Islet precursor cell (in vitro differentiated cells): ENCODE data around the gene FOXL3.
A peak's percentile ranks its signal among the peaks of the same experiment; 100 is the strongest.

Experiments used
- DNase-seq: peaks from one replicate; pipeline ENCODE4 v3.0.0-alpha.2; 2018

The FOXL3 gene

DNA sequence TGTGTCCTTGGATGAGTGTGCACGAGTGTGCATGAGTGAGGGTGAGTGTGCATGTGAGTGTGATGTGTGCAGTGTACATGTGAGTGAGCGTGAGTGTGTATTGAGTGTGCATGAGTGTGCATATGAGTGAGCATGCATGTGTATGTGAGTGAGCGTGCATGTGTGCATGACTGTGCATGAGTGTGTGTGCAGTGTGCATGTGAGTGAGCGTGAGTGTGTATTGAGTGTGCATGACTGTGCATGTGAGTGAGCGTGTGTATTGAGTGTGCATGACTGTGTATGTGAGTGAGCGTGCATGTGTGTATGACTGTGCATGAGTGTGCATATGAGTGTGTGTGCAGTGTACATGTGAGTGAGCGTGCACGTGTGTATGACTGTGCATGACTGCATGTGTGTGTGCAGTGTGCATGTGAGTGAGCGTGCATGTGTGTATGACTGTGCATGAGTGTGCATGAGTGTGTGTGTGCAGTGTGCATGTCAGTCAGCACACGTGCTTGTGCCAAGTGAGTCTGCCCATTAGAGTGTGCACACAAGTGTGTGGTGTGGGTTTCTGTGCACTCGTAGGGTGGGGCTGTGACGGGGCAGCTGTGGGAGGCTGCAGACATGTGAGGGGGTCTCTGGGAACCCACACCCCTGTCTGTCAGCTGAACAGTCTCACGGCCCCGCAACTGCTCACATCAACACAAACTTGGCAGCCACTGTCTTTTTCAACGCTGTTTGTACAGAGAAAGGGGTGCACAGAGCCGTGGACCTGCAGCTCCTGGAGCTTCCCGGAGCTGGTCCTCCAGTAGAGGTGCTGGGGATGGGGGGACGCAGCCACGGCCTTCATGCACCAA, 14.8 kb downstream of the FOXL3 start:
- no peak for DNase-seq

DNA sequence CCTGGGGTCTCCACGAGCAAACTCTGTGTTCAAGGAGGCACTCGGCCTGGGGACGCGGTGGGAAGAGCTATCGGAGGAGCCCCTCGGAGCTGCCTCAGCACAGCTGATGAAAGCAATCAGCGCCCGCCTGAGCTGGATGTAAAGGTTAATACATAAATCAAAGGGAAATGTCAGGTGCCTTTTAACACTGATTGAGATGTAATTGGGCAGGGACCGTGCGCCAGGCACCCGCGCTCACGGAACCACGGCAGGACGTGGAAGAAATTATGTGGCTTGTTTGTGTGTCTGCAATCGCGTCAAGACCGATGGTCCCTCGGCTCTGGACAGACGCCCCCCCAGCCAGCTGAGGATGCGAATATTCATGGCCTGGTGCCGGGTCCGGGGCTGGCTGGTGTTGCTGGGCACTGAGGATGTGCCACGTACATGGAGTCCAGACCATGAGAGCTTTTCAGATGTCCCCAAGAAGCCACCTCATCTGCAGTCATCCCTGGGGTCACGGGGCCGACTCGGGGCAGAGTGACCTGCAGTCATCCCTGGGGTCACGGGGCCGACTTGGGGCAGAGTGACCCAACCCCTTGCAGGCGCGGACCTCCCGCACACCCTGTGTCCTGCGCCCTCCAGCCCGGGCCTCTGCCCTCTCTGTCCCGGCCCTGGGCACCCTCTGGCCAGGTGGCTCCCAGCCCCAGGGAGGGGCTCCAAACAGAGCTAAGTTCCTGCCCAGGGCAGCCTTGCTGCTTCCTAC, 15.6 kb downstream of the FOXL3 start:
- DNase-seq, result no peak

DNA sequence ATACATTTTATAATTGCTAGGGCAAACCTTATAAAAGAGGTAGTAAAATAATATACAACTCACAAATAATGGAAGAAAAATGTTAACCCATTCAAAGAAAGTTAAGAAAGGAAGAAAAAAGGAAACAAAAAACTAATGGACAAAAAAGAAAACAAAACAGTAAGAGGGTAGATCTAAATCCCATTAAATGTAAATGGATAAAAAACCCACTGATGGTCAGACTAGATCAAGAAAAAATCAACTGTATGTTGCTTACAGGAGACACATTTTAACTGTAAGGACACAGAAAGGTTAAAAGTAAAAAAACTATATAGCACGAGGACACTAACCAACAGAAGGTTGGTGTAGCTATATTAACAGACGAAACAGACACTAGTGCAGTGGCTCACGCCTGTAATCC, 18.0 kb downstream of the FOXL3 start:
- DNase-seq, result no peak

DNA sequence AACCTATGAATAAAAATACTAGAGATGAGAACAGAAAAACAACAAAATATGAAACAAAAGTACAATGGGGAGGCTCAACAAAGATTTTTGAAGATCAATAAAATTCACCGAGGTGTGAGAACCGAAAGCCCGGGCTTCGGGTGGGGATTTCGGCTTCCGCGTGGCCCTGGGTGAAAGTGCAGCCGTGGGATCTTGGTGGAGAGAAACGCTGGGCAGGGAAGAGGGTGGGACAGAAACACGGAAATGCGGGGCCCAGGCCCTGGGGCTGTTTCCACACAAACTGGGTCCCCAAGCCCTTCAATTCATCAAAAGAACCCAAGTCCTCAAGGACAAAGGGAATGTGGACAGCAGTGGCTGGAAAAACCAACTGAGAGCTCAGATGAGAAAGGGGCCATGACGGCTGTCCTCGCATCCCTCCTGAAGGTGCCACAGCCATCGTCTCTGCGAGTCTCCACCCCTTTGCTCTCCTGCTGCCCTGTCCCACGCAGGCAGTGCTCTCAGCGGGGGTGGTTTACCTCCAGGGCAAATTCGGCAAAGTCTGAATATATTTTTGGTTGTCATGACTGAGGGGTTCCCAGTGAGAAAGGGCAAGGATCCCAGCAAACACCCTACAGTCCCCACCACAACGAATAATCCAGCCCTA, 19.7 kb downstream of the FOXL3 start:
- no peak for DNase-seq

- DNase-seq, result no peak
These were observed 21.2 kb downstream of the FOXL3 start for GRCh38 chr7:311131-311680.

- no peak for DNase-seq
These were observed 21.8 kb downstream of the FOXL3 start for GRCh38 chr7:311796-312195.

- no peak for DNase-seq
These were observed 22.5 kb downstream of the FOXL3 start for GRCh38 chr7:312424-312823.

DNA sequence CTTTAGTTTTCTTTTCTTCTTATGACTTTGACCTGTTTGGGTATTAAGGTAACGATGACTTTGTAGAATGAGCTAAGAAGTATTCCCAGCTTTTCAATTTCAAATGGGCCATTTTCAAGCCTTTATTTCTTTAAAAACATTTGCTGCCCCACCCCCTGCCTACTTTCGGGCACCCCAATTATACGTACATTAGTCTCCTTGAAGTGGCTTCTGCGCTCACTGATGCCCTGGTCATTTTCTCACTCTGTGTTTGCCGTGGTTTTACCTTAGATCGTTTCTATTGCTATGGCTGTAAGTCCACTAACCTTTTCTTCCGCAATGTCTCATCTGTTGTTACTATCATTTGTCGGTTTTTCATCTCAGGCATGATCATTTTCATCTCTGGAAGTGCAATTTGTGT, 24.9 kb downstream of the FOXL3 start:
- DNase-seq, result no peak

DNA sequence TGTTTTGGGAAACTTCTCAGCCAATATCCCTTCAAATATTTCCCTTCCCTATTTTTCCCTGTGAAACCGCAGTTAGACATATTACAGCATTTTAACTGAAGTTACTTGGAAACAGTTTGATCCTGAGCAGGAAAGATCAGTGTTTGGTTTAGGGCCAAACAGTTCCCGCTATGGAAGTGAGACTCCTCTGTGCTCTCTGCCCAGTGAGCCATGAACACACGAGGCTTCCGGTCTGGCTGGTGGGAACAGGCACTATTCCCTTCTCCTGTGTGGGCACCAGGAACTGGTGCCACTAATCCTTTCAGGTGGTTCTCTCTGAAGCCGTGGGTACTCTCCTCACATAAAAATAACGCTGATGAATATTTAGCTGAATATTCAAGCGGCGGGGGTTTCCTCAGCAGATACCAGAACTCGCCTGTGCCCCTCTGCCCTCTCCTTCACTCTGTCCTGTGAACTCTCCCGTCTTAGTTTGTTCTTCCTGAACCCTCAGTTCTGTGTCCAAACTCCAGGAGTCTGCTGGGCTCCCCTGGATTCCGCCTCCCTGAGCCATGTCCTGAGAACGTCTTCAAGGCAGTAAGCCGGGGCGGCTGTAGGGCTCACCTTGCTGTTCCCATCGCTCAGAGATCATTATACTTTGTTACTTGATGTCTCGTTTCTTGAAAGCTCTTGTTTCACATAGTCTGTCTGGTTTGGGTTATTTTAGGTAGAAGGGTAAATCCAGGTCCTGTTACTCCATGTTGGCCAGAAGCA, 25.7 kb downstream of the FOXL3 start:
- no peak for DNase-seq

DNA sequence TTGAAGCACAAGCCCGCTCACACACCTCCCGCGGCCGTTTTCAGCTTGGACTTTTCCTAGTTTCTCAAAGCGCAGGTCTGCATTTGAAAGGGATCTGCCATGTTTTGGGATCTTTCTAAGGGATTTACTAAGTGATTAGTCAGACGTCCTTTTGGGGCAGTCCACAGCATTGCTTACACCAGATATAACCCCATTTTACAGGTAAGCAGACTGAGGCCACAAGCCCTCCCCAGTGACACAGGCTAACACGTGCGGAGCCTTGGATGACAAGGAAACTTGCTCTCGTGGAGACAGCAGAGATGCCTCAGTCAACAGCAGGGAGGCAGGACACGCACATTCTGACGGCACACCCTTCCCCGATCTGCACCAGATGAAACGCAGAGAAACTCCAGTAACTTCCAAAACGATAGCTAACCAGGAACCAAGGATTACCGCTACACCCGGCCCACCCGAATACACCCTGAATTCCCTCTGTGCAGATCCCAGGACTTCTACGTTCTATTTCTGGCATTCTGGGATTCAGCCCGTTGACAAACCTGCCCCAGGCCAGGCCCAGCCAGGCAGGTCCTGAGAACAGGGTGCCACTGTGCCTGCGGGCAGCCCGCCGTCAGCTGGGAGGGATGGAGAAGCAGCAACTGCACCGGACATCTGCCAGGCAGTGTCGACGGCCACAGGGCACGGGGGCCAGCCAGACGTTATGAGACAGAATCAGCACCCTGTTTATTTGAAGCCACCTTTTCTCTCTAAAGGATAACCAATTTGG, 27.9 kb downstream of the FOXL3 start:
- no peak for DNase-seq

DNA sequence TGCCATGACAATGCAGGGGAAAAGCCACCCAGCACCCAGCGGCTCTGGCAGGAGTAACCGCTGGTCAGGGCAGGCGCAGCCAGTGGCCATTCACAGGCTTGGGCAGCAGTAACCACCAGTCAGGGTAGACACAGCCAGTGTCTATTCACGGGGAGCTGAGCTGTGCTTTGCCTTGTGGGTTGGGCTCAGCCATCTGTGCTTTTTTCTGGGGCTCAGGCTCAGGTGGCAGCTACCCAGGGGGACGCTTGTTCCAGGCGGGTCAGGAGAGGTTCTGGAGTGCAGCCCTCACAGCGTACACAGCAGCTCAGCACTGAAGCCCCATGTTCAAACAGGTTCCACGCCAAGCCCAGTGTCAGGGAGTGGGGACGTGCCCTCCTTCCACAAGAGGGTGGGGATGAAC, 28.5 kb downstream of the FOXL3 start:
- DNase-seq, result no peak

GRCh38 chr7:318878-319661, 29.1 kb downstream of the FOXL3 start:
- DNase-seq, result no peak

DNA sequence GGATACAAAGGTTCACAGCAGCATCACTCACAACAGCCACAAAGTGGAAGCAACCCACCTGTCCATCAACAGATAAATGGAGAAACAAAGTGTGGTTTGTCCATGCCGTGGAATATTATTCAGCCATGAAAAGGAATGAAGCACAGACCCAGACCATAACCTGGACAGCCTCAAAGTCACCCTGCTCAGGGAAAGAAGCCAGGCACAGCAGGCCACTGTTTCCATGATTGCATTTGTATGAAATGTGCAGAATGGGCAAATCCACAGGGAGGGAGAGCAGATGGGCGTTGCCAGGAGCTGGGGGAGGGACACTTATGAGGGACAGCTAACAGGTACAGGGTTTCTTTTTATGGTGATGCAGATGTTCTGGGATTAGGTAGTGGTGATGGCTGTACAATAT, 30.3 kb downstream of the FOXL3 start:
- DNase-seq, result no peak

- peak; percentile 85 for DNase-seq
These were observed 32.2 kb downstream of the FOXL3 start for GRCh38 chr7:322111-322671.

- no peak for DNase-seq
These were observed 32.7 kb downstream of the FOXL3 start for GRCh38 chr7:322708-323111.

DNA sequence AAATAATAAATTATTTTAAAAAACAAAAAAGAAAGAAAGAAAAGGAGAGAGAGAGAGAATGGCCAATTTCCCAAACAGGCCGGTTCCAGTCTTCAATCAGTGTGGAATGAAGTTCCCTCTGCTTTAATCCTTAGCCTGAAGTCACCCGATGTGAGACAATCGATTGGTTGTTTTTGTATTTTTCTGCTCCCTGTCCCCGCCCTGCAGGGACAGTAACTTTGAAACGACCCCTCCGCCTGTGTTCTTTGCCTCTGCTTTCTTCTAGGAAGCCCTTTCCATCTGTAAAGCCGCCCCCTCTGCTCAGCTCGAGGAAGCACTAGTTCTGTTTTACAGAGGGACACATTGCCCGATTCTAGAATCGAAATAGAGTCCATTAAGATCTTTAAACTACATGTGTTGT, 33.4 kb downstream of the FOXL3 start:
- no peak for DNase-seq

GRCh38 chr7:324011-324410, 34.0 kb downstream of the FOXL3 start:
- DNase-seq, result no peak

- no peak for DNase-seq
These were observed 35.3 kb downstream of the FOXL3 start for GRCh38 chr7:325051-325798.

DNA sequence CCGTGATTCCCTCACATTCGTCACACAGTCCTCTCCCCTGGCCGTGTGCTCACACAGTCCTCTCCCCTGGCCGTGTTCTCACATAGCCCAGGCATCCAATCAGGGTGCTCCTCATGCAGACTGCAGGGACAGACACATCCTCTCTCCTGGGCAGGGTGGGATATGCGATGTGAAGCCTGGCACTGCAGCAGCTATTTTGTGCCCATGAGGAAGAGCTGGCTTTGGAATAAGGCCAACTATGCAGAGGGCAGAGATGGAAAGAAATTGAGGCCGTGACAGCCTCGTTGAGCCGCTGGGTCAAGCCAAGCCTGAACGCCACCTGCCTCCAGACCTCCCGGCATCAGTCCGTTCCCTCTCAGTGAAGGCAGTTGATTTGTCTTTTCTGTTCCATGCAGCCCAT, 35.8 kb downstream of the FOXL3 start:
- DNase-seq, result no peak

DNA sequence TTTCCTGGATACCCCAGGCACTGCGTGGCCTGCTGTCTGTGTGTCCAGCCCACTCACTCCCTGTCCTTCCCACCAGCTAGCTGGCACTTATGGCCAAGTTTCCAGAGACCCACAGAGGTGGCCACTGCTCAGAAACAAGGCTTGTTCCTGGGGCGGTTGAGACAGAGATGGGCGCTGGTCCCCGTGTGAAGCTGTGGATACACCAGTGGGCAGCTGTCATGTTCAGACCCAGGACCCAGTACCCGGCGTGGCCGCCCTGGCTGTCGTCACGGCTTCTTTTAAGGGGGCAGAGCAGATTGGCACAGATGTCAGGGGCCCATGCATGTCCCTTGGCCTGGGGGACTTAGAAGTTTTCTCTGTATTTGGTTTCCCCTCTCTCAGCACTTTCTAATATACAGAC, 36.3 kb downstream of the FOXL3 start:
- DNase-seq, result no peak
